ENCODE measurements around the gene PTPRN2.

Gene PTPRN2

DNA sequence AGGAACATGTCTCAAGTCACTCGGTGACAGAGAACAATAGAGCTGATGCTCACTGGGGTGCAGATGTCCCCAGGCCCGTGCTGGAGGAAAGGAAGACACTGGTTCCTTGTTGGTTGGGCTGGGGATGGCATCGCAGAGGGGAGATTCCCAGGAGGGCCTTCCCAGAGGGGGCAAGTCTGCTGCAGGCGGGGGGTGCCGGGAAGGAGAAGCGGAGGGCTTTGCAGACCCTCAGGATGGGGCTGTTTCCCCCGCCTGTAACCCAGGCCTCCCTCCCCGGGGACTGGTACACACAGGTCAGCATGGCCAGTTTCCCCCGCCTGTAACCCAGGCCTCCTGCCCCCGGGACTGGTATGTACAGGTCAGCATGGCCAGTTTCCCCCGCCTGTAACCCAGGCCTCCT lies 967.0 kb downstream of the PTPRN2 start:
- no peak overlapping the region for H3K27ac ChIP-seq (ENCODE audit: low read depth, low read length)
- no peak overlapping the region for H3K4me3 ChIP-seq (ENCODE audit: low read length)
- no peaks in the 10 kb centered on the region for H3K27me3 ChIP-seq (ENCODE audit: control insufficient read depth, insufficient read depth, low read length)
- no peaks in the 10 kb centered on the region for H3K4me1 ChIP-seq (ENCODE audit: control insufficient read depth, insufficient read depth, low read length)
- H3K9ac ChIP-seq (ENCODE audit: low read length), result no peak overlapping the region
- H3K36me3 ChIP-seq (ENCODE audit: control insufficient read depth, insufficient read depth, low read length), result no peaks in the 10 kb centered on the region

DNA sequence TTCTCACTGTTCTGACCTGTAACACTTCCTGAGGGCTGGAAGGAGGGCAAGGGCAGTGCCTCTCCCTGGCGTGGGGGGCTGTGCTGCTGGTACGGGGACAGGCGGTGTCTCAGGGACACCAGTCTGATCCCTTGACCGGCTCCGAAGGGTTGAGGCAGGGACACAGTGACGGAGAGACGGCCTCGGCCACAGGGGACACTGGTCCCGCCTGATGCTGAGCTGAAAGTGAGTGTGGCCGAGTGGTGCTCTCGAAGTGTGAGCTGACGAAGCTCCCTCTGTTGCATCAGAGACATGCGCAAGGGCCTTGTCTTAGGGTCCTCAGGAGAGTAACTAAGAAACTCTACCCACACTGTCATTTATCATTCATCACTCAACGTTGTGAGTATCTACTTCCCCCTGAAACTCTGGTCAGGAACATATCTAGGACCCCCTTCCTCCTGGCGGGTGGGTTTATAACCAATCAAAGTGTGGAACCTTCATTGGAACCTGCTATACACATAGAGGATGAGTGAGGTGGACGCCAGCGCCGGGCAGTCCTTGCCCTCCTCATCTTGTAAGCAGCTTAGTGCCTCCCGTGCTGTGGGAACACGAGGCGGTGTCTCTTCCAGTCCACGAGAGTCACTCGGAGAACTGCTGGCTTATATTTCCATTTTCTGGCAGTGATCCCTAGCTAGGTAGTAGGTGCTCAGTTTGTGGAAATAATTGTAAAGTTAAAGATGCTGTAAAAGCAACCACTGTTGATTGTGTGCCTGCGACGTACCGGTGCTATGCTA lies 967.7 kb downstream of the PTPRN2 start:
- H3K36me3 ChIP-seq (ENCODE audit: control insufficient read depth, insufficient read depth, low read length), result no peaks in the 10 kb centered on the region
- no peak overlapping the region for H3K4me3 ChIP-seq (ENCODE audit: low read length)
- no peaks in the 10 kb centered on the region for H3K4me1 ChIP-seq (ENCODE audit: control insufficient read depth, insufficient read depth, low read length)

DNA sequence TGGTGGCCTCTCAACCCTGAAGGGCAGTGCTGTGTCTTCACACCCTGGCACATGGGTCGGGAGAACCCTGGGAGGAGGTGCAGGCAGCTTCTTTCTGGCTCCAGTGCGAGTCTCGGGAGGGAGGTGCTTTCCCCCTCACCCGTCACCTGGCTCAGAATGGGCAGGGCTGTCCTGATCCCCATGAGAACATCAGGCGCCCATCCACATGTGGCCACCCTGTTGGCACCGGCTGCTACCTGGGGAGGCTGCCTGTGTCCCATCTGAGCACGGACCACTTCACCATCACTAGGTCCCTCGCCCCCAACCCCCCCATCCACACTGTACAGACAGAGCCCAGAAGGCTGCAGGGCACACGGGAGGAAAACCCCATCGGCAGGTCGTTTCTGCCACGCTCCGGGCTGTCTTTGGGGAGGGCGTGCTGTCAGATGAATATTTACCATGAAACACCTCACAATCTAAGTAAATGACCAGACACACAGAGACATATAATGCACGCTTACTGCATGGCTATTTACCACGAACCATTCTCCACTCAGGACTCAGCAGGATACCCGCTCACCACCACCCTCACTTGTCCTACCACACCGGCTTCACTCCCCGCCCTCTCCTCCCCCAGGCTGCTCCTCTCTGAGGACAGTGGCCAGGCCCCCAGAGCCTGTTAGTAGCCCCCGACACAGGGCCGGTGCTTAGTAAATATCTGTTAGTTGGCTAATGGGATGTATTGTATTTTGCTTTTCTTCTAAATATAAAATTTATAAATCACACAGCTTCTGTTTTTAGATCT lies 968.6 kb downstream of the PTPRN2 start:
- Histone ChIP-seq H3K9ac (ENCODE audit: low read length) (no peak overlapping the region), H3K27ac (ENCODE audit: low read depth, low read length) (no peak overlapping the region), H3K4me1 (ENCODE audit: control insufficient read depth, insufficient read depth, low read length) (no peaks in the 10 kb centered on the region), H3K27me3 (ENCODE audit: control insufficient read depth, insufficient read depth, low read length) (no peaks in the 10 kb centered on the region), H3K4me3 (ENCODE audit: low read length) (no peak overlapping the region), H3K36me3 (ENCODE audit: control insufficient read depth, insufficient read depth, low read length) (no peaks in the 10 kb centered on the region)

More for the DNA sequence above, 967.7 kb downstream of the PTPRN2 start:
- Histone ChIP-seq H3K27me3 (ENCODE audit: control insufficient read depth, insufficient read depth, low read length) (no peaks in the 10 kb centered on the region), H3K9ac (ENCODE audit: low read length) (no peak overlapping the region), H3K27ac (ENCODE audit: low read depth, low read length) (no peak overlapping the region)

DNA sequence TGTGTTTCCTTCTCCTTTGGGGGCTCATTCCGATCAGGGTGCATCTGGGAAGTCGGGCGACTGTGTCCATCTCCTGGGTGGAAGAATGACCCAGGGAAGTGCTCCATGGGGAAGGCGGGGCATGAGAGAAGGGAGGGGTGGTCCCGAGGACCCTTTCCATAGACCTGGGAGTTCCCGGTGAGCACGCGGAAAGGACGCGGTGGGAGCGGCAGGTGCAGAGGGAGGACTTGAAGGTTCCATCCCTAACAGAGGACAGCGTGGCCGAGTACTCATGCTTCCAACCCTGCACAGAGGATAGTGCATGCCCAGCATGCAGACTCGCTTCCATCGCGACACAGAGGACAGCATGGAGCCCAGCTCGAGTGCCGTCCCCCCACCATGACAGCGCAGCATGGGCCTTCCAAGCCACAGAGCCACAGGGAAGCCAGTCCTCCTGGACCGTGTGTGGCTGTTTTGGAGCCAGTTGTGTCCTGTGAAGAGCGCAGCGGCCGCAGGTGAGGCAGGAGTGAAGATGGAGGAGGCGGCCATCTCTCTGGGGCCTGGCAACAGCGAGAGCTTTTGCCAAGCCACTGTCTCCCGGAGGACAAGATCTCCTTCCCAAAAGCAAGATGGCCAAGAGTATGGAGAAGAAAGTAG lies 969.4 kb downstream of the PTPRN2 start:
- H3K27ac ChIP-seq (ENCODE audit: low read depth, low read length), result no peak overlapping the region
- no peaks in the 10 kb centered on the region for H3K36me3 ChIP-seq (ENCODE audit: control insufficient read depth, insufficient read depth, low read length)
- no peaks in the 10 kb centered on the region for H3K4me1 ChIP-seq (ENCODE audit: control insufficient read depth, insufficient read depth, low read length)
- no peaks in the 10 kb centered on the region for H3K27me3 ChIP-seq (ENCODE audit: control insufficient read depth, insufficient read depth, low read length)
- H3K9ac ChIP-seq (ENCODE audit: low read length), result no peak overlapping the region
- H3K4me3 ChIP-seq (ENCODE audit: low read length), result no peak overlapping the region

DNA sequence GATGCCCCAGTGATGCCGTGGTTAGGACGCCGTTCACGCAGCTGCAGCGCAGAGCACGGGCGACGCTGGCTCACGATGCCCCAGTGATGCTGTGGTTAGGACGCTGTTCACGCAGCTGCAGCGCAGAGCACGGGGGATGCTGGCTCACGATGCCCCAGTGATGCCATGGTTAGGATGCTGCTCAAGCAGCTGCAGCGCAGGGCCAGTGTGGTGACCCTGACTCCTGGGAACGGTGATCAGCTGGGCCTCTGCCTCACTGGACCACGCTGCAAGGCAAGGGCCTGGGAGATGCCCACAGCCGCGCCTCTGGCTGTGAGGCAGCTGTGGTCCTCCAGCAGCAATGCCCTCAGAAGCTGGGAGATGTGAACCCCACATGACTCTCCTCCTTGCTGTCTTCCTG lies 970.2 kb downstream of the PTPRN2 start:
- Histone ChIP-seq H3K9ac (ENCODE audit: low read length) (no peak overlapping the region), H3K36me3 (ENCODE audit: control insufficient read depth, insufficient read depth, low read length) (no peaks in the 10 kb centered on the region), H3K27ac (ENCODE audit: low read depth, low read length) (no peak overlapping the region), H3K4me3 (ENCODE audit: low read length) (no peak overlapping the region), H3K4me1 (ENCODE audit: control insufficient read depth, insufficient read depth, low read length) (no peaks in the 10 kb centered on the region), H3K27me3 (ENCODE audit: control insufficient read depth, insufficient read depth, low read length) (peaks cover 2% of the 10 kb centered on the region)

DNA sequence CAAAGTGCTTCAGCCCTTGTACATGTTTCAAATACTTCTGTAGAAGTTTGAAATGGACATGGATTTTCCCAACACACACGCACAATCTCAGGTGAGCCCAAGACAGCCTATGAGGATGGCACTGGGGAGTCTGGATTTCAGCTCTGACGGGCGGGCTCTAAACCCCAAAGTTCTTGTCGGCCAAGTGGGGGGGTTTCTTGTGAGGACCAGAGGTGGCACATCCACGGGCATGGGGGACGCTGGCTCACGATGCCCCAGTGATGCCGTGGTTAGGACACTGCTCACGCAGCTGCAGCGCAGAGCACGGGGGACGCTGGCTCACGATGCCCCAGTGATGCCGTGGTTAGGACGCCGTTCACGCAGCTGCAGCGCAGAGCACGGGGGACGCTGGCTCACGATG lies 970.7 kb downstream of the PTPRN2 start:
- no peak overlapping the region for H3K27ac ChIP-seq (ENCODE audit: low read depth, low read length)
- H3K9ac ChIP-seq (ENCODE audit: low read length), result no peak overlapping the region
- no peak overlapping the region for H3K4me3 ChIP-seq (ENCODE audit: low read length)
- peaks cover 3% of the 10 kb centered on the region for H3K27me3 ChIP-seq (ENCODE audit: control insufficient read depth, insufficient read depth, low read length)
- H3K4me1 ChIP-seq (ENCODE audit: control insufficient read depth, insufficient read depth, low read length), result no peaks in the 10 kb centered on the region
- no peaks in the 10 kb centered on the region for H3K36me3 ChIP-seq (ENCODE audit: control insufficient read depth, insufficient read depth, low read length)

DNA sequence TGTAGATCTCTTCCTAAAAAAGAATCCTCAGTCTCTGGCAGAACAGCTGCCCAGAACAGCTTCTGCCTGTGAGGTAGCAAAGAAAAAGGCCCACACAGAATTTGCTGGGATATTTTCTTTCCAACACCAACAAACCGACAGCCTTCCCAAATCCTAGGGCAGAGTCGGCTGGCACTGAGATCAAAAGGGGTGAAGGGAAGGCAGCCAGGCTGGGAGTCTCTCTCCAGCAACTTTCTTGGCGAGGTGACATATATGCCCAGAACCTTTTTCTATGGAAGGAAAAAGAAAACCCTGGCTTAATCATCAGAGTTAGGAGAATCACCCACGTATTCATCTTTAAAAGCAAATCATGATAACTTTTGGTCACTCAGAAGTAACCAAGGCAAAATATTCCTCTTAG lies 971.2 kb downstream of the PTPRN2 start:
- Histone ChIP-seq H3K36me3 (ENCODE audit: control insufficient read depth, insufficient read depth, low read length) (no peaks in the 10 kb centered on the region), H3K4me1 (ENCODE audit: control insufficient read depth, insufficient read depth, low read length) (no peaks in the 10 kb centered on the region), H3K4me3 (ENCODE audit: low read length) (no peak overlapping the region), H3K27me3 (ENCODE audit: control insufficient read depth, insufficient read depth, low read length) (peaks cover 3% of the 10 kb centered on the region), H3K9ac (ENCODE audit: low read length) (no peak overlapping the region), H3K27ac (ENCODE audit: low read depth, low read length) (no peak overlapping the region)

DNA sequence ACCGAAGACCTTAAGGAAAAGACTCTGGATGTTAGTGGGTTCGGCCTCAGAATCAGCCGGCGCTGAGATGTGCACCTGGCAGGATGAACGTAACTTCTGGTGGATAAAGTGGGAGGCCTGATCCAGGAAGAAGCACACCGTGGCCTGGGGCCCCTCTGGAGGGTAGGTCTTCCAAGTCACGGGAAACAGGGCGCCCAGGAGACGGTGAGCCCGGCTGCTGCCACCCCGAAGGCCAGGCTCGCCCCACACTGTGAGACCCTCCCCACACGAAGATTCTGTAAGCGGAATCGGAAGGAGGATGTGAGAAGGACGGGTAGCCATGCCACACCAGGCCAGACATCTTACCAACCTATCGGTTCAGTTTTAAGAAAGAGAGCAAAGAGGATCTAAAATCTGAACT lies 971.8 kb downstream of the PTPRN2 start:
- Histone ChIP-seq H3K27ac (ENCODE audit: low read depth, low read length) (no peak overlapping the region), H3K36me3 (ENCODE audit: control insufficient read depth, insufficient read depth, low read length) (no peaks in the 10 kb centered on the region), H3K9ac (ENCODE audit: low read length) (no peak overlapping the region), H3K4me3 (ENCODE audit: low read length) (no peak overlapping the region), H3K4me1 (ENCODE audit: control insufficient read depth, insufficient read depth, low read length) (no peaks in the 10 kb centered on the region), H3K27me3 (ENCODE audit: control insufficient read depth, insufficient read depth, low read length) (peaks cover 3% of the 10 kb centered on the region)

DNA sequence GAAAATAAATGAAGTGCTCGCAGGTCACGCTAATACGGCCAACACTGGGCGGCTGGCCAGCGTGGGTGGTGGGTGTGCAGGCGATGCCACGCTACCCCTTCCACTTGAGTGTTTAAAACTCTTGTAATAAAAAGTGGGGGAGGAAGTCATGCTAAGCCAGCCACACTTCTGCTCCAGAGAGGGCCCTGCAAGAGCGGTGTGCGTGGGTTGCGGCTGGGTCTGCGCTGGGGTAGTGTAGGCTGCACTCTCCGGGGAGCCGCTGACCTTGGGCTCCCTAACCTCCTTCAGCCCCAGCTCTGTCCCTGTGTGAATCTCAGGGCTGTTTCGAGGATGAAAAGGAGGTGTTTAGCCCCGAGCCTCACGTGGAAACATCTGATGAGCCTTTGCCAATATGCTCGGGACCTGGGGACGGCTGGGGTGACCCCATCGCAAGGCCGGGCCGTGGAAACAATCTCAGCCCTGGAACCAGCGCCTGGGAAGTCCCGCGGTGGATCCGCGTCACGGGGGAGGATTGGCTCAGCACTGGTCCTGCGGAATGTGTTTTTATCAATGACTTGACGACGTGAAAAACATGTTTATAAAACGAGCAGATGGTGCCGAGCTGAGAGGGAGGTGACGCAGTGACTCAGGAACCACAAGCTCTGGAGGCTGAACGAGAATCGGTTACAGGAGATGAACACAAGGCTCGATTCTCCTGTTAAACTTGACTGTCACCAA lies 972.4 kb downstream of the PTPRN2 start:
- H3K36me3 ChIP-seq (ENCODE audit: control insufficient read depth, insufficient read depth, low read length), result no peaks in the 10 kb centered on the region
- no peak overlapping the region for H3K27ac ChIP-seq (ENCODE audit: low read depth, low read length)
- no peak overlapping the region for H3K4me3 ChIP-seq (ENCODE audit: low read length)
- H3K27me3 ChIP-seq (ENCODE audit: control insufficient read depth, insufficient read depth, low read length), result peaks cover 3% of the 10 kb centered on the region
- H3K4me1 ChIP-seq (ENCODE audit: control insufficient read depth, insufficient read depth, low read length), result no peaks in the 10 kb centered on the region
- no peak overlapping the region for H3K9ac ChIP-seq (ENCODE audit: low read length)

DNA sequence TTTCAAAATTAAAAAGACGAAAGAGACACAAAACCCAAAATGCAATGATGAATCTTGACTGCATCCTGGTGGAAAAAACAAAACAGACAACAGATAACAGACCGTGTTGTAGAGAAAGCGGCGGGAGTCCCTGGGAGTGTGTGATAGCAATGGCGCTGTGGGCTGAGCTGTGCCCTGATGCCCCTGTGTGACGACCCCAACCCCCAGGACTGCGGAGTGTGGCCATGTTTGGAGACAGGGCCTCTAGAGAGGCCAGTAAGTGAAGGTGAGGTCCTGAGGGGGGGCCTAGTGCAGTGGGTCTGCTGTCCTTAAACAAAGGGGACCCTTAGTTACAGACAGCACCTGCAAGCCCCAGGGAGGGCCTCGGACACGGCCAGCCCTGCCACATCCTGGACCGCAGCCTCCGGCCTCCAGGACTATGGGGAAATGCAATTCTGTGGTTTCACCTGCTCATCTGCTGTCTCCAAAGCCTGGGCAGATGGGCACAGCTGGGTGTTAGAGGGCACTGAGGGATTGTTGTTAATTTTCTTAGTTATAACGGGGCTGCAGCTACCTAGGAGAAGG lies 973.1 kb downstream of the PTPRN2 start:
- H3K36me3 ChIP-seq (ENCODE audit: control insufficient read depth, insufficient read depth, low read length), result no peaks in the 10 kb centered on the region
- H3K4me1 ChIP-seq (ENCODE audit: control insufficient read depth, insufficient read depth, low read length), result no peaks in the 10 kb centered on the region
- no peak overlapping the region for H3K9ac ChIP-seq (ENCODE audit: low read length)
- H3K4me3 ChIP-seq (ENCODE audit: low read length), result no peak overlapping the region
- H3K27ac ChIP-seq (ENCODE audit: low read depth, low read length), result no peak overlapping the region
- peaks cover 3% of the 10 kb centered on the region for H3K27me3 ChIP-seq (ENCODE audit: control insufficient read depth, insufficient read depth, low read length)

DNA sequence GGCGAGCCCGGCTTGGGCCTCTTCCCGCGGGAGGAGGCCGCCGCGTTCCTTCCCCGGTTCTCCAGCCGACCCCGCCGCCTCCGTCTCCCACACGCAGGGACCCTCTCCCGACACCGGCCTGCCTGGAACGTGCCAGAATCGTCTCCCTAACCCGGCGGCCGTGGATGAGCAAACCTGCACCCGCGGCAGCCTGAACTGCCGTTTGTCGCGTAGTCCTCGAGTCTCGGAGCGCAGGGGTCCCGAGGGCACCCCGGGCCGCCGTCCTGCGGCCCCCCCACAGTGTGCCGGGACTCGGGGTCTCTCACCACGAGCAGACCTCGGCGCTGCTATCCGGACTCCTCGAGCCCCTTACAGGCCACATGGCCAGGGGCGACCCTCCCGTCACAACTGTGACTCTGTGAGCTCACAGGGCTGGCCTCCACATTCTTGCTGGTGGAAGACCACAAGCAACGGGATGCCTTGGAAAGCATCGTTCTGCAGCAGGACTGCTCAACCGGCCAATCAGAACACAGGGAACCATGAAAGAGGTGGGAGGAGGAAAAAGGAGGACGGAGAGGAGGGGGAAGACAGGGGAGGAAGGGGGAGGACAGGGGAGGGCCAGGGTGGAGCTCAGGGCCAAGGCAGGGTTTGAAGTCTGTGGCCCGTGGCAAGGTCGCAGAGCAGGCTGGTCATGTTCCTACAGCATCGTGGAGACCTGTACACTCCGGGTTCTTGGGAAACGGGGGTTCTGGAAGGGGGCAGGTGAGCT lies 973.9 kb downstream of the PTPRN2 start:
- Histone ChIP-seq H3K27ac (ENCODE audit: low read depth, low read length) (no peak overlapping the region), H3K4me1 (ENCODE audit: control insufficient read depth, insufficient read depth, low read length) (no peaks in the 10 kb centered on the region), H3K27me3 (ENCODE audit: control insufficient read depth, insufficient read depth, low read length) (peaks cover 3% of the 10 kb centered on the region), H3K36me3 (ENCODE audit: control insufficient read depth, insufficient read depth, low read length) (no peaks in the 10 kb centered on the region), H3K9ac (ENCODE audit: low read length) (no peak overlapping the region), H3K4me3 (ENCODE audit: low read length) (peak overlapping the region; percentile 67)
